ENCODE results near the gene PRKD2.

- TF ChIP-seq RXRA (IDR thresholded peaks at IDR 0.05; ENCODE audit: insufficient read depth, low read depth, low read length) (no peak), CTCF (IDR thresholded peaks at IDR 0.05; ENCODE audit: control extremely low read depth in 1 of 3, insufficient read depth in 1 of 3, low read depth in 1 of 3, low read length in 3 of 3) (no peak), ATF3 (IDR thresholded peaks at IDR 0.05; ENCODE audit: insufficient read depth, low read depth, low read length) (no peak), KDM4A (IDR thresholded peaks at IDR 0.05; ENCODE audit: low read depth, low read length, severe bottlenecking) (no peak), POLR2A (IDR thresholded peaks at IDR 0.05; ENCODE audit: control extremely low read depth in 1 of 2, low read depth in 2 of 2, low read length in 2 of 2) (no peak), CHD1 (IDR thresholded peaks at IDR 0.05; ENCODE audit: low read depth, low read length) (no peak), EP300 (IDR thresholded peaks at IDR 0.05; ENCODE audit: borderline replicate concordance in 1 of 2, low read depth in 2 of 2, low read length in 2 of 2) (no peak), GABPA (IDR thresholded peaks at IDR 0.05; ENCODE audit: borderline replicate concordance, insufficient read depth, low read length) (no peak)
Measured at GRCh38 chr19:46650445-46650844, 66.5 kb downstream of the PRKD2 start.

Data from H1 (cell line).